Ovary (tissue), 9 donors: ENCODE data around the gene NDUFB4. TPM values are rescaled to one million over a fixed set of nuclear protein-coding genes. Genes with fewer than 3 reads are reported as not detected.

Experiments
- DNase-seq, 5 donors: peaks; one replicate each; pipeline ENCODE4 v3.0.0-alpha.2; 2019 to 2020
- H3K27ac ChIP-seq, 2 donors: fragments of 200-600 bp; one replicate each; pipeline versions ENCODE4 v1.5.1 to v1.8.0; 2019 to 2022
- H3K27me3 ChIP-seq: fragments of 200-600 bp; one replicate; pipeline ENCODE4 v1.8.0; 2022
- H3K36me3 ChIP-seq: fragments of 200-600 bp; sonication (generic); one replicate; pipeline ENCODE4 v1.5.1; 2019
- H3K4me1 ChIP-seq: one replicate; pipeline ENCODE4 v1.8.1; 2013; ENCODE audit warnings: mild to moderate bottlenecking, moderate library complexity; ENCODE audit not compliant: insufficient read depth
- H3K4me3 ChIP-seq: fragments of 200-600 bp; sonication (generic); one replicate; pipeline ENCODE4 v1.5.1; 2017
- H3K9me3 ChIP-seq, 2 donors: fragments of 200-600 bp in 1 of 2; sonication (generic) in 1 of 2; one replicate each; pipeline versions ENCODE4 v1.5.1 to v1.8.1; 2013 to 2019; ENCODE audit warnings: mild to moderate bottlenecking in 1 of 2, moderate library complexity in 1 of 2
- EP300 ChIP-seq: sonication (generic); formaldehyde crosslinking; IDR thresholded peaks from one replicate; pipeline ENCODE4 v1.6.1; 2017; ENCODE audit warnings: antibody characterized with exemption
- POLR2A ChIP-seq: fragments of 450-650 bp; IDR thresholded peaks from one replicate; pipeline ENCODE4 v1.6.1; 2017; ENCODE audit warnings: antibody characterized with exemption, mild to moderate bottlenecking, moderate library complexity
- WGBS, 3 donors: extraction: QIAGEN DNeasy Blood & Tissue Kit in 1 of 3; methylation state at CpG; one replicate each; pipeline versions ENCODE4 v1.1.5 to v1.1.7; 2013 to 2017; 5-methylcytosine and 5-hydroxymethylcytosine counted together
- intact Hi-C, 4 donors: fragments of 100-400 bp; cut with DNase I; formaldehyde crosslinking; loops; one replicate each; pipeline versions ENCODE4 v1.11.0 to v1.15.1; 2022 to 2023
- polyA plus RNA-seq, 2 donors: library from polyadenylated mRNA; stranded (reverse); fragments of 200-250 nt in 1 of 2; fragments of 350-450 nt in 1 of 2; fragmentation: Illumina TruSeq in 1 of 2; extraction: RNeasy Lipid Tissue Mini Kit (QIAGEN cat#74804) in 1 of 2; gene quantifications; one replicate each; pipeline ENCODE4 v1.2.3, GENCODE V29; 2013 to 2014
- total RNA-seq, 7 donors: library from RNA; depleted of rRNA in 2 of 7; stranded (reverse); fragments of >200 nt in 2 of 7; fragmentation: NEBNext Ultra II Directional in 3 of 7; extraction: Animal tissue kit (Norgen Biotek cat#: 25700) in 3 of 7; gene quantifications; one replicate each; pipeline versions ENCODE4 v1.1.0 to v1.2.4, GENCODE V29; 2016 to 2023
- TF ChIP-seq, protein P1 (sequence below), 3 donors: fragments of 450-650 bp in 2 of 3; fragments of 200-600 bp in 1 of 3; IDR thresholded peaks; one replicate each; pipeline versions ENCODE4 v1.5.1 to v1.8.0; 2016 to 2022; ENCODE audit warnings: antibody characterized with exemption in 3 of 3, mild to moderate bottlenecking in 1 of 3
- donor health status: DM: no; HTN: no; CAD: no; lungs with moderate emphysema.
- donor health status: DM: no; HTN: no; CAD: no.
- donor health status: Bipolar disorder and iron deficiency.
- donor health status: DM: yes; HTN: yes; CAD: no.
- donor health status: DM: no; HTN: no; CAD: no.
- donor health status: DM: yes; HTN: yes; CAD: no.

Gene NDUFB4
- total and polyA plus RNA-seq, 9 donors = 58.2 to 183 (median 100) TPM

- intact Hi-C loops = no loop called here
- Histone ChIP-seq H3K4me3 (peak overlapping the region; percentile 69), H3K36me3 (no peaks in the 10 kb centered on the region), H3K27me3 (no peaks in the 10 kb centered on the region), H3K27ac (peak overlapping the region in 1 of 2 donors; percentile 68), H3K9me3 (no peaks in the 10 kb centered on the region), H3K4me1 (peaks cover 8% of the 10 kb centered on the region)
- no peak for DNase-seq
- 10 to 18% (median 17%) methylated on average over 3 of the region's 3 CpGs for WGBS, 3 donors
- no peak for TF ChIP-seq EP300
- TF ChIP-seq POLR2A = no peak
- TF ChIP-seq, protein P1, sequence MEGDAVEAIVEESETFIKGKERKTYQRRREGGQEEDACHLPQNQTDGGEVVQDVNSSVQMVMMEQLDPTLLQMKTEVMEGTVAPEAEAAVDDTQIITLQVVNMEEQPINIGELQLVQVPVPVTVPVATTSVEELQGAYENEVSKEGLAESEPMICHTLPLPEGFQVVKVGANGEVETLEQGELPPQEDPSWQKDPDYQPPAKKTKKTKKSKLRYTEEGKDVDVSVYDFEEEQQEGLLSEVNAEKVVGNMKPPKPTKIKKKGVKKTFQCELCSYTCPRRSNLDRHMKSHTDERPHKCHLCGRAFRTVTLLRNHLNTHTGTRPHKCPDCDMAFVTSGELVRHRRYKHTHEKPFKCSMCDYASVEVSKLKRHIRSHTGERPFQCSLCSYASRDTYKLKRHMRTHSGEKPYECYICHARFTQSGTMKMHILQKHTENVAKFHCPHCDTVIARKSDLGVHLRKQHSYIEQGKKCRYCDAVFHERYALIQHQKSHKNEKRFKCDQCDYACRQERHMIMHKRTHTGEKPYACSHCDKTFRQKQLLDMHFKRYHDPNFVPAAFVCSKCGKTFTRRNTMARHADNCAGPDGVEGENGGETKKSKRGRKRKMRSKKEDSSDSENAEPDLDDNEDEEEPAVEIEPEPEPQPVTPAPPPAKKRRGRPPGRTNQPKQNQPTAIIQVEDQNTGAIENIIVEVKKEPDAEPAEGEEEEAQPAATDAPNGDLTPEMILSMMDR (IDR thresholded peaks at IDR 0.05) = no peak
Measured at GRCh38 chr3:120596853-120597223, 702 bp downstream of the NDUFB4 start.

DNA sequence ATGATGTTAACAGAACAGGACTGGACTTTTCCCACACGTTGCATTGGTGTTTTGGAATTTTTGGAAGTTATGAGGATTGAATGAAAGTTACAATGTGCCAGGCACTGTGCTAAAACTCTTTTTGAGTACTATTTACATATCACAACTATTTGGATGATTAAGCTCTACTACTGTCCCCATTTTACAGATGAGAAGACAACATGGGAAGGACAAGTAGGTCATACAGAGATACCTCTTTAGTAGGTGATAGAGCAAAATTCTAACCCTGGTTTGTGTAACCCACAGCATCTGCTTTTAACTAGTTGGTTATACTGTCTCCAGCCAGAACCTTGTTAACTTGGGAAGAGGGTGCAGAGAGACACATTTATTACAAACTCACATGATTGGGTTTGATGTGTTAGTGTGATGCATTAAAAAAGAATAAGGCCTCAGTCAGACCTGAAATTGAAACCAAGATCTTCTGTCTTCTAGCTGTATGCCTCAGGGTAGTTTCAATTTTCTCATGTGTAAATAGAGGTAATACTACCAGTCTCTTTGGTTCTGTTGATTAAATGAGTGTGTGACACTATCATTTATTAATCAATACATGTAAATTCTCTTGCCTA is 1.4 kb downstream of the NDUFB4 start:
- intact Hi-C loops = no loop called here
- no peaks in the 10 kb centered on the region for H3K9me3 ChIP-seq
- WGBS, 3 donors = 8 to 15% (median 10%) methylated on average over 1 of the region's 1 CpG
- H3K4me3 ChIP-seq = peak overlapping the region; percentile 69
- TF ChIP-seq, protein P1 (IDR thresholded peaks at IDR 0.05) = no peak
- TF ChIP-seq EP300 (no peak), POLR2A (no peak)
- no peak for DNase-seq
- H3K27me3 ChIP-seq = no peaks in the 10 kb centered on the region
- H3K4me1 ChIP-seq = peaks cover 8% of the 10 kb centered on the region
- H3K27ac ChIP-seq = no peak overlapping the region
- H3K36me3 ChIP-seq = no peaks in the 10 kb centered on the region

DNA sequence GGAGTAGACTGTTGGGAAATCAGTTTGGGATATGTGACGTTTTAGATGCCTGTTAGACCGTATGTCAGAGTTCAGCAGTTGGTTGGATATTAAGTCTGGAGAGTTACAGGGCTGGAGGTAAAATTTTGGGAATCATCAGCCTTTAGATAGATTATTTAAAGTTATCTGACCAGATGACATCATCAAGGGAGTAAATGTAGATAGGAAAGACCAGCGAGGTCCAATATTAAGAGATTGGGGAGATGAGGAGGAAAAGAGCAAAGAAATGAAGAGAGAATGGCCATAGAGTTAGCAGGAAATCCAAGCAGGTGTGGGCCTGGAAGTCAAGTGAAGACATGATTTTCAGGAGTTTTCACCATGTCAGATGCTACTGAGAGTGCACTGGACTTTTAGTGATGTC is 3.1 kb downstream of the NDUFB4 start:
- TF ChIP-seq POLR2A (no peak), EP300 (no peak)
- TF ChIP-seq, protein P1 (IDR thresholded peaks at IDR 0.05) = no peak
- 59 to 70% (median 59%) methylated on average over 3 of the region's 3 CpGs for WGBS, 3 donors
- peaks cover 8% of the 10 kb centered on the region for H3K4me1 ChIP-seq
- H3K9me3 ChIP-seq = no peaks in the 10 kb centered on the region
- intact Hi-C loops = no loop called here
- H3K36me3 ChIP-seq = no peaks in the 10 kb centered on the region
- DNase-seq = no peak
- H3K27me3 ChIP-seq = no peaks in the 10 kb centered on the region
- no peak overlapping the region for H3K4me3 ChIP-seq
- no peak overlapping the region for H3K27ac ChIP-seq

DNA sequence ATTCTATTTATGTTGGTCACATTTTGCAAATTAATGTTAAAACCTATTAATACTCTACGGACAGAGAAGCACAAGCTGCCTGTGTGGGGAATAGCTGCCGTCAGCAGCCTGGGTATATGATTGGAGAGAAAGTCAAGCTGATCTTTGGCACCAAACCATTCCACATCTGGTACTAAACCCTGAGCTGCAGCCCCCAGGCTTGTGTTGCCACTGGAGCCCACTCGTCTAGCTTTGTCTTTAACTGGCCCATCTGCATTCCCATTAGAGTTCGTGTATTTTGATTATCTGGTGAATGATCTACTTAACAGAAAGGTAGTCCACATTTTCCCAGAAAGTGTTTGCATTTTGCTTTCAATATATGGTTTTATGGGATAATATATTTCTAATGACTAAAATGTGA is 5.4 kb downstream of the NDUFB4 start:
- intact Hi-C loops = loop anchor here in 1 of 4 donors (5.0 kb wide), 1 partner anchor 154 kb away; no protein-coding TSS in a partner anchor
- no peak overlapping the region for H3K27ac ChIP-seq
- no peak for DNase-seq
- WGBS, 3 donors = 34 to 42% (median 39%) methylated on average over 4 of the region's 4 CpGs
- peaks cover 8% of the 10 kb centered on the region for H3K4me1 ChIP-seq
- TF ChIP-seq POLR2A (no peak), EP300 (no peak)
- TF ChIP-seq, protein P1 (IDR thresholded peaks at IDR 0.05) = no peak
- H3K4me3 ChIP-seq = no peak overlapping the region
- H3K36me3 ChIP-seq = no peaks in the 10 kb centered on the region
- no peaks in the 10 kb centered on the region for H3K9me3 ChIP-seq
- no peaks in the 10 kb centered on the region for H3K27me3 ChIP-seq
